A549 (cell line): ENCODE results near the gene B4GALT6. TPM values are rescaled to one million over a fixed set of nuclear protein-coding genes. Genes with fewer than 3 reads are reported as not detected.

ENCODE experiments used
- ATAC-seq, 2 experiments: fragments of 200-7000 bp in 1 of 2; fragments of >200 bp in 1 of 2; cut with Nextera tagmentation in 1 of 2; cut with Tn5 transposase in 1 of 2; 3 replicates each; pipeline versions ENCODE4 v1.8.0 to v1.9.1; 2018 to 2020; ENCODE audit warnings: mild to moderate bottlenecking in 1 of 2, moderate library complexity in 1 of 2
- CTCF ChIA-PET: fragments of 300-600 bp; sonication (Branson Sonifier 250); formaldehyde crosslinking; extraction: SDS; loops from one replicate; lab custom pipeline; 2021; ENCODE audit warnings: antibody characterized with exemption, inconsistent platforms; lab: Yijun Ruan, JAX
- POLR2A ChIA-PET: fragments of 350-600 bp; formaldehyde crosslinking; extraction: SDS; loops from one replicate; lab custom pipeline; 2021; ENCODE audit warnings: antibody characterized with exemption, inconsistent platforms; lab: Yijun Ruan, JAX
- DNase-seq, 2 experiments: peaks; one replicate each; pipeline versions ENCODE4 v3.0.0 to v3.0.0-alpha.2; 2011 to 2016; ENCODE audit warnings: low read depth in 1 of 2, low spot score in 1 of 2
- FAIRE-seq: peaks from 2 replicates; lab custom pipeline; 2011; peaks lifted over from hg19 to GRCh38; lab: Jason Lieb, UNC
- H3K27ac ChIP-seq, 2 experiments: fragments of >200 bp; sonication (Bioruptor Twin); formaldehyde crosslinking; 3 replicates each; pipeline ENCODE4 v1.5.1; 2016 to 2017
- H3K4me1 ChIP-seq: fragments of >200 bp; sonication (Bioruptor Twin); formaldehyde crosslinking; 3 replicates; pipeline ENCODE4 v1.6.1; 2016
- H3K4me2 ChIP-seq: fragments of >200 bp; sonication (Bioruptor Twin); formaldehyde crosslinking; 3 replicates; pipeline ENCODE4 v1.6.1; 2016
- H3K4me3 ChIP-seq: fragments of >200 bp; sonication (Bioruptor Twin); formaldehyde crosslinking; 3 replicates; pipeline ENCODE4 v1.5.1; 2016
- H3K9me3 ChIP-seq: fragments of >200 bp; sonication (Bioruptor Twin); formaldehyde crosslinking; 3 replicates; pipeline ENCODE4 v1.6.1; 2016
- BHLHE40 ChIP-seq: IDR thresholded peaks from 2 replicates; pipeline ENCODE4 v1.6.1; 2012; ENCODE audit warnings: low read depth, low read length, inconsistent platforms
- E2F6 ChIP-seq: IDR thresholded peaks from 2 replicates; pipeline ENCODE4 v1.6.1; 2012; ENCODE audit warnings: low read depth, borderline replicate concordance
- EP300 ChIP-seq, 2 experiments: fragments of >200 bp; sonication (Bioruptor Twin); formaldehyde crosslinking; IDR thresholded peaks; 2 replicates in 1 of 2; 3 replicates in 1 of 2; pipeline ENCODE4 v1.6.1; 2016 to 2017
- ESRRA ChIP-seq: fragments of 150-350 bp; IDR thresholded peaks from 2 replicates; pipeline ENCODE4 v1.6.1; 2014; ENCODE audit warnings: mild to moderate bottlenecking, low read length, borderline replicate concordance
- FOSL2 ChIP-seq, 2 experiments: fragments of 450-650 bp in 1 of 2; fragments of >200 bp in 1 of 2; sonication (Bioruptor Twin) in 1 of 2; formaldehyde crosslinking; IDR thresholded peaks; 2 replicates each; pipeline versions ENCODE4 v1.5.0 to v1.6.1; 2016 to 2020; ENCODE audit warnings: mild to moderate bottlenecking in 1 of 2, moderate library complexity in 1 of 2
- GATA3 ChIP-seq: IDR thresholded peaks from 2 replicates; pipeline ENCODE4 v1.6.1; 2012; ENCODE audit warnings: borderline replicate concordance
- HMGXB4 ChIP-seq: fragments of 250-450 bp; sonication (Bioruptor Pico); IDR thresholded peaks from 2 replicates; pipeline ENCODE4 v1.5.0; 2021; ENCODE audit warnings: mild to moderate bottlenecking, moderate library complexity, borderline replicate concordance
- HOXA7 ChIP-seq: fragments of 250-450 bp; sonication (Bioruptor Pico); IDR thresholded peaks from 2 replicates; pipeline ENCODE4 v1.5.0; 2020; ENCODE audit warnings: mild to moderate bottlenecking, moderate library complexity
- HOXB13 ChIP-seq: fragments of 250-450 bp; sonication (Bioruptor Pico); IDR thresholded peaks from 2 replicates; pipeline ENCODE4 v1.5.0; 2020; ENCODE audit warnings: low read depth, mild to moderate bottlenecking, moderate library complexity
- JUN ChIP-seq, 2 experiments: fragments of >200 bp; sonication (Bioruptor Twin); formaldehyde crosslinking; IDR thresholded peaks; 2 replicates in 1 of 2; 3 replicates in 1 of 2; pipeline ENCODE4 v1.6.1; 2016 to 2017
- KDM5A ChIP-seq: fragments of 200-600 bp; sonication (generic); IDR thresholded peaks from 2 replicates; pipeline ENCODE4 v1.6.1; 2016; ENCODE audit warnings: antibody characterized with exemption, mild to moderate bottlenecking
- MAFK ChIP-seq: fragments of 450-650 bp; IDR thresholded peaks from 2 replicates; pipeline ENCODE4 v1.6.1; 2014; ENCODE audit not compliant: partially characterized antibody
- MAX ChIP-seq: IDR thresholded peaks from 2 replicates; pipeline ENCODE4 v1.6.1; 2012
- MAZ ChIP-seq: fragments of 150-350 bp; IDR thresholded peaks from 2 replicates; pipeline ENCODE4 v1.6.1; 2014; ENCODE audit warnings: antibody characterized with exemption, low read depth, low read length, borderline replicate concordance
- NPAS2 ChIP-seq: fragments of 250-450 bp; sonication (Bioruptor Pico); IDR thresholded peaks from 2 replicates; pipeline ENCODE4 v1.8.0; 2022; ENCODE audit warnings: mild to moderate bottlenecking, moderate library complexity, borderline replicate concordance
- NR3C1 ChIP-seq: fragments of >200 bp; sonication (Bioruptor Twin); formaldehyde crosslinking; IDR thresholded peaks from 3 replicates; pipeline ENCODE4 v1.6.1; 2017
- RAD21 ChIP-seq, 2 experiments: fragments of >200 bp in 1 of 2; sonication (Bioruptor Twin) in 1 of 2; formaldehyde crosslinking in 1 of 2; IDR thresholded peaks in 1 of 2; conservative IDR thresholded peaks in 1 of 2; 2 replicates in 1 of 2; 3 replicates in 1 of 2; pipeline ENCODE4 v1.6.1; 2012 to 2018; ENCODE audit warnings: inconsistent platforms in 1 of 2
- REST ChIP-seq: fragments of 200-600 bp; sonication (generic); IDR thresholded peaks from 2 replicates; pipeline ENCODE4 v1.6.1; 2016; ENCODE audit warnings: antibody characterized with exemption, mild to moderate bottlenecking, moderate library complexity
- SREBF2 ChIP-seq: fragments of 450-650 bp; IDR thresholded peaks from 2 replicates; pipeline ENCODE4 v1.6.1; 2014; ENCODE audit warnings: mild to moderate bottlenecking, moderate library complexity
- ZFP36 ChIP-seq: fragments of 450-650 bp; IDR thresholded peaks from 2 replicates; pipeline ENCODE4 v1.6.1; 2014; ENCODE audit warnings: borderline replicate concordance; ENCODE audit not compliant: partially characterized antibody
- WGBS: methylation state at CpG from one replicate; pipeline ENCODE4 v1.1.6; 2017; ENCODE audit errors: missing lambda C conversion rate; 5-methylcytosine and 5-hydroxymethylcytosine counted together
- polyA plus RNA-seq, 4 experiments: library from polyadenylated mRNA; depleted of rRNA in 3 of 4; stranded (reverse); fragments of >200 nt; fragmentation: RNase III in 1 of 4; extraction: RNeasy Plus Mini Kit Qiagen cat#74134 plus additional on column Dnase treatment in 1 of 4; gene quantifications; 2 replicates in 3 of 4; 3 replicates in 1 of 4; pipeline ENCODE4 v1.2.3, GENCODE V29; 2011 to 2017

Gene B4GALT6
- polyA plus RNA-seq, 2 of the 4 experiments (the other 2 are of a cell fraction): 7.1 to 12.8 TPM

- ChIA-PET POLR2A (no interaction called here), CTCF (interaction anchor here (1.4 kb wide), 1 partner anchor 50 kb away, joined by 3 read pairs; no protein-coding TSS in a partner anchor)
- Histone ChIP-seq H3K27ac (no peak overlapping the region), H3K4me2 (no peak overlapping the region), H3K9me3 (no peaks in the 10 kb centered on the region), H3K4me3 (no peak overlapping the region), H3K4me1 (no peaks in the 10 kb centered on the region)
- FAIRE-seq (no peak), ATAC-seq (no peak), DNase-seq (no peak)
- TF ChIP-seq MAX (no peak), E2F6 (no peak), NPAS2 (CRISPR knock-in tag) (no peak), NR3C1 (no peak), BHLHE40 (no peak), EP300 (IDR thresholded peaks at IDR 0.05) (no peak), MAZ (no peak), GATA3 (no peak), FOSL2 (IDR thresholded peaks at IDR 0.05) (no peak), FOSL2 (CRISPR knock-in tag; IDR thresholded peaks at IDR 0.05) (no peak), HMGXB4 (no peak), REST (no peak), ESRRA (no peak), KDM5A (no peak)
Measured at GRCh38 chr18:31672628-31673135, 11.7 kb downstream of the B4GALT6 start.

- ChIA-PET POLR2A (no interaction called here), CTCF (no interaction called here)
- Histone ChIP-seq H3K4me2 (no peak overlapping the region), H3K4me3 (no peak overlapping the region), H3K9me3 (no peaks in the 10 kb centered on the region), H3K27ac (no peak overlapping the region), H3K4me1 (no peaks in the 10 kb centered on the region)
- no peak for TF ChIP-seq FOSL2 (IDR thresholded peaks at IDR 0.05)
- no peak for TF ChIP-seq FOSL2 (CRISPR knock-in tag; IDR thresholded peaks at IDR 0.05)
- no peak for TF ChIP-seq RAD21 (conservative IDR thresholded peaks at IDR 0.05 in 1 of 2, IDR thresholded peaks at IDR 0.05 in 1 of 2)
- TF ChIP-seq HOXA7 (CRISPR knock-in tag): no peak
- TF ChIP-seq JUN (IDR thresholded peaks at IDR 0.05): no peak
- no peak for TF ChIP-seq MAZ
- DNase-seq (no peak), FAIRE-seq (no peak), ATAC-seq (no peak)
- 80% methylated on average over 1 of the region's 1 CpG for WGBS
Measured at GRCh38 chr18:31671951-31672350, 12.4 kb downstream of the B4GALT6 start.

GRCh38 chr18:31669541-31669940 lies 14.8 kb downstream of the B4GALT6 start:
- WGBS: 96% methylated on average over 2 of the region's 2 CpGs
- ChIA-PET CTCF (no interaction called here), POLR2A (no interaction called here)

More at GRCh38 chr18:31669541-31669940, 14.8 kb downstream of the B4GALT6 start:
- Histone ChIP-seq H3K4me2 (no peak overlapping the region), H3K27ac (no peak overlapping the region), H3K9me3 (no peaks in the 10 kb centered on the region)
- TF ChIP-seq HOXA7 (CRISPR knock-in tag): no peak
- TF ChIP-seq SREBF2: no peak
- no peak for TF ChIP-seq ZFP36
- no peak for TF ChIP-seq E2F6
- TF ChIP-seq HOXB13 (CRISPR knock-in tag): no peak
- no peak for TF ChIP-seq MAFK
- TF ChIP-seq RAD21 (conservative IDR thresholded peaks at IDR 0.05 in 1 of 2, IDR thresholded peaks at IDR 0.05 in 1 of 2): no peak
- TF ChIP-seq, all 56 proteins: peak for 0
- ATAC-seq (no peak), DNase-seq (no peak), FAIRE-seq (no peak)
- H3K4me3 ChIP-seq: no peak overlapping the region
- no peaks in the 10 kb centered on the region for H3K4me1 ChIP-seq
